A549 (cell line): ENCODE measurements around the gene ADARB2. TPM values are rescaled to one million over a fixed set of nuclear protein-coding genes. Genes with fewer than 3 reads are reported as not detected.

ENCODE experiments used
- ATAC-seq, 2 experiments: fragments of 200-7000 bp in 1 of 2; fragments of >200 bp in 1 of 2; cut with Nextera tagmentation in 1 of 2; cut with Tn5 transposase in 1 of 2; 3 replicates each; pipeline versions ENCODE4 v1.8.0 to v1.9.1; 2018 to 2020; ENCODE audit warnings: mild to moderate bottlenecking in 1 of 2, moderate library complexity in 1 of 2
- CTCF ChIA-PET: fragments of 300-600 bp; sonication (Branson Sonifier 250); formaldehyde crosslinking; extraction: SDS; loops from one replicate; lab custom pipeline; 2021; ENCODE audit warnings: antibody characterized with exemption, inconsistent platforms; lab: Yijun Ruan, JAX
- POLR2A ChIA-PET: fragments of 350-600 bp; formaldehyde crosslinking; extraction: SDS; loops from one replicate; lab custom pipeline; 2021; ENCODE audit warnings: antibody characterized with exemption, inconsistent platforms; lab: Yijun Ruan, JAX
- DNase-seq, 2 experiments: peaks; one replicate each; pipeline versions ENCODE4 v3.0.0 to v3.0.0-alpha.2; 2011 to 2016; ENCODE audit warnings: low read depth in 1 of 2, low spot score in 1 of 2
- FAIRE-seq: peaks from 2 replicates; lab custom pipeline; 2011; peaks lifted over from hg19 to GRCh38; lab: Jason Lieb, UNC
- H3K27ac ChIP-seq, 2 experiments: fragments of >200 bp; sonication (Bioruptor Twin); formaldehyde crosslinking; 3 replicates each; pipeline ENCODE4 v1.5.1; 2016 to 2017
- H3K4me1 ChIP-seq: fragments of >200 bp; sonication (Bioruptor Twin); formaldehyde crosslinking; 3 replicates; pipeline ENCODE4 v1.6.1; 2016
- H3K4me2 ChIP-seq: fragments of >200 bp; sonication (Bioruptor Twin); formaldehyde crosslinking; 3 replicates; pipeline ENCODE4 v1.6.1; 2016
- H3K4me3 ChIP-seq: fragments of >200 bp; sonication (Bioruptor Twin); formaldehyde crosslinking; 3 replicates; pipeline ENCODE4 v1.5.1; 2016
- H3K9me3 ChIP-seq: fragments of >200 bp; sonication (Bioruptor Twin); formaldehyde crosslinking; 3 replicates; pipeline ENCODE4 v1.6.1; 2016
- BHLHE40 ChIP-seq: IDR thresholded peaks from 2 replicates; pipeline ENCODE4 v1.6.1; 2012; ENCODE audit warnings: low read depth, low read length, inconsistent platforms
- CEBPB ChIP-seq, 2 experiments: fragments of >200 bp in 1 of 2; sonication (Bioruptor Twin) in 1 of 2; formaldehyde crosslinking in 1 of 2; IDR thresholded peaks; 2 replicates each; pipeline ENCODE4 v1.6.1; 2012 to 2016
- CTCF ChIP-seq: fragments of >200 bp; sonication (Bioruptor Twin); formaldehyde crosslinking; IDR thresholded peaks from 3 replicates; pipeline ENCODE4 v1.5.1; 2016
- HOXB5 ChIP-seq: fragments of 250-450 bp; sonication (Bioruptor Pico); IDR thresholded peaks from 2 replicates; pipeline ENCODE4 v1.5.0; 2020; ENCODE audit warnings: mild to moderate bottlenecking, moderate library complexity
- KDM5A ChIP-seq: fragments of 200-600 bp; sonication (generic); IDR thresholded peaks from 2 replicates; pipeline ENCODE4 v1.6.1; 2016; ENCODE audit warnings: antibody characterized with exemption, mild to moderate bottlenecking
- MAZ ChIP-seq: fragments of 150-350 bp; IDR thresholded peaks from 2 replicates; pipeline ENCODE4 v1.6.1; 2014; ENCODE audit warnings: antibody characterized with exemption, low read depth, low read length, borderline replicate concordance
- MYC ChIP-seq: IDR thresholded peaks from 2 replicates; pipeline ENCODE4 v1.6.1; 2012; ENCODE audit warnings: mild to moderate bottlenecking, inconsistent platforms, low read length, improper control_type of control experiment, borderline replicate concordance
- POLR2A ChIP-seq: IDR thresholded peaks from 2 replicates; pipeline ENCODE4 v1.6.1; 2012; ENCODE audit warnings: mild to moderate bottlenecking, low read length
- RARB ChIP-seq: fragments of 250-450 bp; sonication (Bioruptor Pico); IDR thresholded peaks from 2 replicates; pipeline ENCODE4 v1.8.0; 2021; ENCODE audit warnings: mild to moderate bottlenecking, moderate library complexity
- RCOR1 ChIP-seq: fragments of 150-350 bp; IDR thresholded peaks from 2 replicates; pipeline ENCODE4 v1.6.1; 2014; ENCODE audit warnings: antibody characterized with exemption, low read length, low read depth
- RNF2 ChIP-seq: fragments of 200-600 bp; sonication (generic); IDR thresholded peaks from 2 replicates; pipeline ENCODE4 v1.6.1; 2016; ENCODE audit warnings: low read depth, mild to moderate bottlenecking, antibody characterized with exemption, moderate library complexity, borderline replicate concordance
- USF2 ChIP-seq: fragments of 450-650 bp; IDR thresholded peaks from 2 replicates; pipeline ENCODE4 v1.6.1; 2014; ENCODE audit warnings: antibody characterized with exemption
- ZSCAN20 ChIP-seq: fragments of 250-450 bp; sonication (Bioruptor Pico); IDR thresholded peaks from 2 replicates; pipeline ENCODE4 v1.8.0; 2022; ENCODE audit warnings: mild to moderate bottlenecking, moderate library complexity
- WGBS: methylation state at CpG from one replicate; pipeline ENCODE4 v1.1.6; 2017; ENCODE audit errors: missing lambda C conversion rate; 5-methylcytosine and 5-hydroxymethylcytosine counted together
- polyA plus RNA-seq, 4 experiments: library from polyadenylated mRNA; depleted of rRNA in 3 of 4; stranded (reverse); fragments of >200 nt; fragmentation: RNase III in 1 of 4; extraction: RNeasy Plus Mini Kit Qiagen cat#74134 plus additional on column Dnase treatment in 1 of 4; gene quantifications; 2 replicates in 3 of 4; 3 replicates in 1 of 4; pipeline ENCODE4 v1.2.3, GENCODE V29; 2011 to 2017
- TF ChIP-seq, protein P1 (sequence below): fragments of 200-600 bp; sonication (generic); IDR thresholded peaks from 2 replicates; pipeline ENCODE4 v1.6.1; 2016; ENCODE audit warnings: antibody characterized with exemption, mild to moderate bottlenecking, moderate library complexity

The ADARB2 gene
- polyA plus RNA-seq, 2 of the 4 experiments (the other 2 are of a cell fraction) = not detected

DNA sequence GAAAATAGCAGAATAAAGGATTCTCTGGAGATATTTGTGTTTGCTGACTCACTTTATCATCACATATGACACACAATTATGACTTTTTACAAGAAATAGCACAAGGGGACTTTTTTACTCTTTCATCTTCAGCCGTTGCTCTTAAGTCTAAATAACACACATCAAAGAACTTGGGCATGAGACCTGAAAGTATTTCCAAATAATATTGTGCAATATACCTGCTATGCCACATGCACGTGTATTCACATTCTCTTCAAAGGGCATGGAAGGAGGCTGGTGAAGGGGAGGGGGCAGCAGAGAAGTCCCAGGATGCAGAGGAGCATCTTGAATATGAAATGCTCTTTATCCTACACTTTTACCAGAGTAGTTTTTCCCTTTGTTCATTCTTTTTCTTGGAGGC lies 4.1 kb upstream of the ADARB2 start:
- Histone ChIP-seq H3K4me2 (no peak overlapping the region), H3K9me3 (no peaks in the 10 kb centered on the region), H3K4me3 (no peak overlapping the region), H3K27ac (no peak overlapping the region), H3K4me1 (no peaks in the 10 kb centered on the region)
- ChIA-PET POLR2A (no interaction called here), CTCF (no interaction called here)
- DNase-seq (no peak), FAIRE-seq (no peak), ATAC-seq (no peak)
- TF ChIP-seq RARB = no peak
- TF ChIP-seq MYC = no peak
- TF ChIP-seq, protein P1, sequence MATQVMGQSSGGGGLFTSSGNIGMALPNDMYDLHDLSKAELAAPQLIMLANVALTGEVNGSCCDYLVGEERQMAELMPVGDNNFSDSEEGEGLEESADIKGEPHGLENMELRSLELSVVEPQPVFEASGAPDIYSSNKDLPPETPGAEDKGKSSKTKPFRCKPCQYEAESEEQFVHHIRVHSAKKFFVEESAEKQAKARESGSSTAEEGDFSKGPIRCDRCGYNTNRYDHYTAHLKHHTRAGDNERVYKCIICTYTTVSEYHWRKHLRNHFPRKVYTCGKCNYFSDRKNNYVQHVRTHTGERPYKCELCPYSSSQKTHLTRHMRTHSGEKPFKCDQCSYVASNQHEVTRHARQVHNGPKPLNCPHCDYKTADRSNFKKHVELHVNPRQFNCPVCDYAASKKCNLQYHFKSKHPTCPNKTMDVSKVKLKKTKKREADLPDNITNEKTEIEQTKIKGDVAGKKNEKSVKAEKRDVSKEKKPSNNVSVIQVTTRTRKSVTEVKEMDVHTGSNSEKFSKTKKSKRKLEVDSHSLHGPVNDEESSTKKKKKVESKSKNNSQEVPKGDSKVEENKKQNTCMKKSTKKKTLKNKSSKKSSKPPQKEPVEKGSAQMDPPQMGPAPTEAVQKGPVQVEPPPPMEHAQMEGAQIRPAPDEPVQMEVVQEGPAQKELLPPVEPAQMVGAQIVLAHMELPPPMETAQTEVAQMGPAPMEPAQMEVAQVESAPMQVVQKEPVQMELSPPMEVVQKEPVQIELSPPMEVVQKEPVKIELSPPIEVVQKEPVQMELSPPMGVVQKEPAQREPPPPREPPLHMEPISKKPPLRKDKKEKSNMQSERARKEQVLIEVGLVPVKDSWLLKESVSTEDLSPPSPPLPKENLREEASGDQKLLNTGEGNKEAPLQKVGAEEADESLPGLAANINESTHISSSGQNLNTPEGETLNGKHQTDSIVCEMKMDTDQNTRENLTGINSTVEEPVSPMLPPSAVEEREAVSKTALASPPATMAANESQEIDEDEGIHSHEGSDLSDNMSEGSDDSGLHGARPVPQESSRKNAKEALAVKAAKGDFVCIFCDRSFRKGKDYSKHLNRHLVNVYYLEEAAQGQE = no peak
- TF ChIP-seq BHLHE40 = no peak
- no peak for TF ChIP-seq MAZ
- TF ChIP-seq USF2 = no peak
- WGBS = 4% methylated on average over 2 of the region's 2 CpGs

DNA sequence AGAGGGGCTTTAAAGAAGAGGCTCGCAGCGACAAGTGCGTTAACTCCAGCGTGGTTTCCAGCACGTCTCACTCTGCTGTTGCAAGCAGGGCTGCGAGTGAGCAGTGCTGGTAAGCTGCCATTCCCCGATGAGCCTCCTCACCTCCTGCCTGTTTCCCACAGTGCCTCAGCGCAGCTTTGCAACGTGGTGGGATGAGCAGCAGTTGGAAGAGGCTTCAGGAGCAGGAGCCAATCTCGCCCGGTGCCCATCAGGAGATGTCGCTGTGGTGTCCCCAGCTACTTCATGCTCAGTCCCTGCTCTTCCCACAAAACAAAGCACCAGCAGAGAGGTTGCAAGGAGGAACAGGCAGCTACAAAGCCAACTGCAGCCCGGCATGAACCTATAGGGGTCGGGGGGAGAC lies 2.4 kb upstream of the ADARB2 start:
- no peak overlapping the region for H3K4me2 ChIP-seq
- H3K4me1 ChIP-seq = no peaks in the 10 kb centered on the region
- no peak for DNase-seq
- no peak overlapping the region for H3K4me3 ChIP-seq
- FAIRE-seq = no peak
- ATAC-seq = no peak
- ChIA-PET CTCF (no interaction called here), POLR2A (no interaction called here)
- H3K9me3 ChIP-seq = no peaks in the 10 kb centered on the region
- no peak overlapping the region for H3K27ac ChIP-seq
- 33% methylated on average over 9 of the region's 14 CpGs for WGBS
- no peak for TF ChIP-seq RNF2
- TF ChIP-seq KDM5A = no peak
- no peak for TF ChIP-seq RCOR1
- no peak for TF ChIP-seq CTCF
- no peak for TF ChIP-seq HOXB5
- no peak for TF ChIP-seq CEBPB (IDR thresholded peaks at IDR 0.05)
- TF ChIP-seq BHLHE40 = no peak
- TF ChIP-seq POLR2A = no peak

DNA sequence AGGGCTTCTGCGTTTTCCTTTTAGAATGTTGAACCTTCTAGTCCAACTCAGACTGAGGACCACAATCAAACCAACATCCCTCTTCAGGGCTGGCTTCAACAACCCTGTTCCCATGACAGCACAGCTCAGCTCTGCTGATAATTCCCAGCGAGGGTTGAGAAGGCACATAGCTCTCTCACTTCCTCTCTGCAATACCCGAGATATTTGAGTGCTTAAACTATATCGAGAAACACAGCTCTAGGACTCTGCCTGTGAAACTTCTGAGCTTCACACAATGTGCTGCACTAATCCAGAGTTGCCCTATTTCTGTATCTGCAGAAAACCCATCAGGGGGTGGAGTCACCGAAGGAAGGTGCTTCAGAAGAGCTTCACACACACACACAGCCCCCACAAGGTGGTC lies 1.6 kb upstream of the ADARB2 start:
- ATAC-seq = no peak
- no peak for TF ChIP-seq ZSCAN20
- no peak for DNase-seq
- CTCF ChIA-PET = interaction anchor here (1.0 kb wide), 1 partner anchor 88 kb away, joined by 3 read pairs; no protein-coding TSS in a partner anchor
- Histone ChIP-seq H3K4me1 (no peaks in the 10 kb centered on the region), H3K27ac (no peak overlapping the region), H3K9me3 (no peaks in the 10 kb centered on the region), H3K4me3 (no peak overlapping the region), H3K4me2 (no peak overlapping the region)
- POLR2A ChIA-PET = no interaction called here
- FAIRE-seq = no peak
- 4% methylated on average over 5 of the region's 5 CpGs for WGBS

DNA sequence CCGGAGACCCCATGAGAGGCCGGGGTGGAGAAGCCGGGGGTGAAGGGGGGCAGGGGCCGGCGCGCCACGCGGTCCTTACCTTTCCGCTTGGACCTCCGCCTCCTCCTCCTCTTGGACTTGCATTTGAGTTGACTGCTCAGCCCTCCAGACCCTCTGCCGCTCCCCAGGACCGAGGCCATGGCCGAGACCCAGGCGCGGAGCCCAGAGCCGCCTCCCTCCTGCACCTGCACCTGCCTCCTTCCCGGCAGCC lies 428 bp downstream of the ADARB2 start:
- Histone ChIP-seq H3K27ac (no peak overlapping the region), H3K4me1 (no peaks in the 10 kb centered on the region), H3K9me3 (no peaks in the 10 kb centered on the region), H3K4me3 (no peak overlapping the region), H3K4me2 (peak overlapping the region; percentile 54)
- POLR2A ChIA-PET = no interaction called here
- CTCF ChIA-PET = no interaction called here
- ATAC-seq = 0 out of 6 replicates have a peak, but pooled peaks of 1 of the 2 experiments have one; percentile 32
- no peak for TF ChIP-seq CTCF
- 6% methylated on average over 7 of the region's 17 CpGs for WGBS
- DNase-seq = no peak
- FAIRE-seq = no peak
